ENCODE data around the gene COL8A1. TPM values are rescaled to one million over a fixed set of nuclear protein-coding genes. Genes with fewer than 3 reads are reported as not detected.

The COL8A1 gene
- total RNA-seq, 1 experiment from 2014 or later, result 0.87 TPM

- H3K4me3 Mint-ChIP-seq, result no peak overlapping the region
- ChIA-PET CTCF (interaction anchor here (0.8 to 1.7 kb wide), 2 partner anchors 12 to 31 kb away, joined by 4 to 6 read pairs; no protein-coding TSS in a partner anchor), POLR2A (no interaction called here)
- H3K36me3 Mint-ChIP-seq, result no peaks in the 10 kb centered on the region
- H3K27me3 Mint-ChIP-seq (ENCODE audit: low read depth), result no peaks in the 10 kb centered on the region
- DNase-seq (ENCODE audit: low spot score) (no peak), ATAC-seq (no peak)
- peaks cover 19% of the 10 kb centered on the region for H3K4me1 Mint-ChIP-seq
- no peak overlapping the region for H3K27ac Mint-ChIP-seq
- 0 out of 2 replicates have a peak, but pooled peaks cover 4% of the 10 kb centered on the region for H3K9me3 Mint-ChIP-seq
- no peak for TF ChIP-seq SOX15 (CRISPR knock-in tag; IDR thresholded peaks at IDR 0.05)
- no peak for TF ChIP-seq ZNF232 (CRISPR knock-in tag; IDR thresholded peaks at IDR 0.05)
- no peak for TF ChIP-seq IRF1 (CRISPR knock-in tag; IDR thresholded peaks at IDR 0.05)
- TF ChIP-seq ZNF532 (CRISPR knock-in tag; IDR thresholded peaks at IDR 0.05; ENCODE audit: borderline replicate concordance), result no peak
- no peak for TF ChIP-seq KAT7 (CRISPR knock-in tag; IDR thresholded peaks at IDR 0.05; ENCODE audit: borderline replicate concordance)
- TF ChIP-seq ZNF671 (CRISPR knock-in tag; IDR thresholded peaks at IDR 0.05), result no peak
- TF ChIP-seq NFE2L1 (CRISPR knock-in tag; IDR thresholded peaks at IDR 0.05), result no peak
- TF ChIP-seq SP1 (CRISPR knock-in tag; conservative IDR thresholded peaks at IDR 0.05), result no peak
- TF ChIP-seq ZNF219 (CRISPR knock-in tag; IDR thresholded peaks at IDR 0.05; ENCODE audit: borderline replicate concordance), result no peak
- no peak for TF ChIP-seq E2F5 (CRISPR knock-in tag; IDR thresholded peaks at IDR 0.05)
- TF ChIP-seq NR2C2 (CRISPR knock-in tag; IDR thresholded peaks at IDR 0.05), result no peak
Observed at GRCh38 chr3:99777210-99777549, 138.8 kb downstream of the COL8A1 start.

- DNase-seq (ENCODE audit: low spot score) (no peak), ATAC-seq (no peak)
- CTCF ChIA-PET, result interaction anchor here (0.8 to 1.7 kb wide), 2 partner anchors 12 to 31 kb away, joined by 4 to 6 read pairs; no protein-coding TSS in a partner anchor
- Mint-ChIP-seq H3K4me3 (no peak overlapping the region), H3K9me3 (0 out of 2 replicates have a peak, but pooled peaks cover 4% of the 10 kb centered on the region), H3K27me3 (ENCODE audit: low read depth) (no peaks in the 10 kb centered on the region), H3K27ac (no peak overlapping the region), H3K4me1 (peaks cover 19% of the 10 kb centered on the region), H3K36me3 (no peaks in the 10 kb centered on the region)
- TF ChIP-seq NFATC4 (CRISPR knock-in tag; IDR thresholded peaks at IDR 0.05) (no peak), CREM (CRISPR knock-in tag; IDR thresholded peaks at IDR 0.05) (no peak), MLX (CRISPR knock-in tag; IDR thresholded peaks at IDR 0.05) (no peak)
- POLR2A ChIA-PET, result interaction anchor here (0.6 kb wide), 1 partner anchor 13 kb away, joined by 3 read pairs; no protein-coding TSS in a partner anchor
Observed at GRCh38 chr3:99777708-99778107, 139.3 kb downstream of the COL8A1 start.

- Mint-ChIP-seq H3K27ac (no peak overlapping the region), H3K9me3 (no peaks in the 10 kb centered on the region), H3K27me3 (ENCODE audit: low read depth) (no peaks in the 10 kb centered on the region), H3K4me3 (no peak overlapping the region), H3K4me1 (peaks cover 19% of the 10 kb centered on the region), H3K36me3 (no peaks in the 10 kb centered on the region)
- POLR2A ChIA-PET, result no interaction called here
- no peak for DNase-seq (ENCODE audit: low spot score)
- no peak for ATAC-seq
- CTCF ChIA-PET, result no interaction called here
- TF ChIP-seq SMAD4 (CRISPR knock-in tag; IDR thresholded peaks at IDR 0.05) (no peak), ZNF425 (CRISPR knock-in tag; conservative IDR thresholded peaks at IDR 0.05) (no peak), NR3C1 (CRISPR knock-in tag; conservative IDR thresholded peaks at IDR 0.05; ENCODE audit: low read depth) (no peak), ESRRA (CRISPR knock-in tag; IDR thresholded peaks at IDR 0.05; ENCODE audit: borderline replicate concordance) (no peak), ZNF512 (CRISPR knock-in tag; IDR thresholded peaks at IDR 0.05; ENCODE audit: borderline replicate concordance) (no peak), ZNF396 (CRISPR knock-in tag; IDR thresholded peaks at IDR 0.05; ENCODE audit: borderline replicate concordance) (no peak), ETV6 (CRISPR knock-in tag; IDR thresholded peaks at IDR 0.05) (no peak), MXD4 (CRISPR knock-in tag; IDR thresholded peaks at IDR 0.05; ENCODE audit: borderline replicate concordance) (no peak), FOXK1 (CRISPR knock-in tag; IDR thresholded peaks at IDR 0.05) (no peak)
Observed at GRCh38 chr3:99780749-99781148, 142.4 kb downstream of the COL8A1 start.

All from WTC11 (cell line).